Measurements from ENCODE around the gene TP53.

GRCh38 chr17:7652388-7653356 is 34.6 kb downstream of the TP53 start:
- TF ChIP-seq POLR2AphosphoS5 (IDR thresholded peaks at IDR 0.05; ENCODE audit: low read depth, low read length) (no peak), POLR2A (IDR thresholded peaks at IDR 0.05; ENCODE audit: low read depth, low read length) (no peak), TAF1 (IDR thresholded peaks at IDR 0.05; ENCODE audit: low read depth, low read length) (no peak)
